ENCODE results near the gene UNC5A.

UNC5A gene

GRCh38 chr5:176881816-176882566, 71.6 kb downstream of the UNC5A start:
- no peak for DNase-seq

DNA sequence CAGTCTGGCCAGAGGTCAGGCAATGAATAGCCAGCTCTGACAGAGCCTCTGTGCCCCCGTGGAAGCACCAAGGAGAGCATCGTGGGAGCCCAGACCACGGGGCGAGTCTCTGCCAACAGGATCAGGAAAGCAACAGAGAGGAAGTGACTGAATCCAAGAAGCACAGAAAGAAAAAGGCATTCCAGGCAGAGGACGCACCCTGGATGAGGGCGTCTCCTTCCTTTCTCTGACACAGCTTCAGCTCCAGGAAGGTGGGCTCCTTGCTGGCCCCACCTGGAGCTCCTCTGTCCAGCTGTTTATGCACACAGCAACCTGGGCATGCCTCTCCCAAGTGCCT, 72.2 kb downstream of the UNC5A start:
- no peak for DNase-seq

DNA sequence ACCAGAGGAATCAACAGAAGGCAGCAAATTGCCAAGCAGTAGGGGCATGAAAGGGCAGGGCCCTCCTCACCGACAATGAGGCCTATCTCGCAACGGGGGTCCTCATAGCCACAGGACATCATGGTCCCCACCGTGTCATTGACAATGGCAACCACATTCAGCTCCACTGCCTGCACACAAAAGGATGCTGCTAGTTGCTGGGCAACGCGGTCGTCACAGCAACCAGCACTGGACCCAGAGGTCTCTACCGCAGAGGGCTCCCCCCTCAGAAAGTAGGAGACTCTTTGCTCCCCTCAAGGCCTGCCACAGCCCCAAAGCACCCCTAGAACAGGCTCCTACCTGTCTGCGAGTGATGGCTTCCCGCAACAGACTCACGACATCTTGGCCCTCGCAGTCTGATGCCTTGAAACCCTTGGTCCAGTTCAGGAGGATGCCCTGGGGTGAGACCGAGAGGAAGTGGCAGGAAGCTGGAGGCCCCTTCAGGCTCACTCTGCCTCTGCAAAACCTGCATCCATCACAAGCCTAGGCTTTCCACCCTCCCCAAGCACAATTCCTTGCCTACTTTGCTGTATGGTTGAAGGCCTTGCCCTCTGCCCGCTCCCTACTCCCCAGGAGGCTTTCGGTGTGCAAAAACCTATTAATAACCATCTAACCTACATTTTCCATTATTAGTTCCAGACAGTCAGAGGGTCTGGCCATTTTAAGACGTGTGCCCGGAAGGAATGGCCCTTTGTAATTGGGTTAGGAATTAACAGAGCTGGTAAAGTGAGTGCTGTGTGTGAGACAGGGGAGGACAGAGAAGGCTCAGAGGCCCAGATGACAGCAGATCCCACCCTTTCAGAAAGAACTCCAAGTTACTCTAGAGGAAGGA, 73.6 kb downstream of the UNC5A start:
- DNase-seq = no peak

- no peak for DNase-seq
Measured at GRCh38 chr5:176884571-176884890, 74.2 kb downstream of the UNC5A start.

DNA sequence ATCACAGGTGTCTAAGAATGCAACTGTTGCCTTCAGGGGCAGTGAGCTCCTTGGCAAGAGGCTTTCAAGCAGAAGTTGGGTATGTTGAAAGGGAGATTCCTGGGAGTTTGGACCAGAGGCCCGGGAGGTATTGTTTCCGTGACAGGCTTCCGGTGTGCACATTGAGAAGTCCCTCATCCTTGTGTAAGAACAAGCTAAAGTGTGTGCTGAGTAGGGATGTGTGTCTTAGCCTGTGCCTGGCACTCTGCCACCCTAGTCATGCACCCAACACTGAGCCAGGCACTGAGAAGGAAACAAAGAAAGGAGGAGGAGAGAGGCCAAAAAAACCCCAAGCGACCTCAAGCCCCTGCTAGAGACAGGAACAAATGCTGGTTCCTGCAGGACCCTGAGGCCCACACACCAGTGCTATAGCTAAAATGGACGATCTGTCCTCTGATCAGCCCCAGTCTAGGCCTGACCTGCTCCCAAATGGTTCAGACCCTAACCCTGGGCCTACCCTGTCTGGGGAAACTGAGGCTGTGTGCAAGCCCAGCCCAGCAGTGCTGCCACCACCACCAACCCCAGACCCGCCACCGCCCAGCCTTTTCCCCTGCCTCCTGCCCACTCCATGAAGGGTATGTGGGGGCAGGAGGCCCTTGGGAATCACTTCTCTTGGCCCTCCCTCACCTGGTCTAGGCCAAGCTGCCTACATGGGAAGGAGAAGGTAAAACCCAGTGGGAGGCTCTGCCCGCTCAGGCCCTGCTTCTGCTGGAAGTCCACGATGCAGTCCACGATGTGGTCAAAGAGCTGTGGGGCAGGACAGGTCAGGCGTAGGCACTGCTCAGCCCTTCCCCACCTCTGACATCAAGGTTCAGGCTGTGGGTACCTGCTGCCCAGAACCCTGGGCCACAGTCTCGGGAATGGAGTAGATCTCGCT, 76.2 kb downstream of the UNC5A start:
- no peak for DNase-seq

GRCh38 chr5:176887252-176887849, 77.0 kb downstream of the UNC5A start:
- no peak for DNase-seq

DNA sequence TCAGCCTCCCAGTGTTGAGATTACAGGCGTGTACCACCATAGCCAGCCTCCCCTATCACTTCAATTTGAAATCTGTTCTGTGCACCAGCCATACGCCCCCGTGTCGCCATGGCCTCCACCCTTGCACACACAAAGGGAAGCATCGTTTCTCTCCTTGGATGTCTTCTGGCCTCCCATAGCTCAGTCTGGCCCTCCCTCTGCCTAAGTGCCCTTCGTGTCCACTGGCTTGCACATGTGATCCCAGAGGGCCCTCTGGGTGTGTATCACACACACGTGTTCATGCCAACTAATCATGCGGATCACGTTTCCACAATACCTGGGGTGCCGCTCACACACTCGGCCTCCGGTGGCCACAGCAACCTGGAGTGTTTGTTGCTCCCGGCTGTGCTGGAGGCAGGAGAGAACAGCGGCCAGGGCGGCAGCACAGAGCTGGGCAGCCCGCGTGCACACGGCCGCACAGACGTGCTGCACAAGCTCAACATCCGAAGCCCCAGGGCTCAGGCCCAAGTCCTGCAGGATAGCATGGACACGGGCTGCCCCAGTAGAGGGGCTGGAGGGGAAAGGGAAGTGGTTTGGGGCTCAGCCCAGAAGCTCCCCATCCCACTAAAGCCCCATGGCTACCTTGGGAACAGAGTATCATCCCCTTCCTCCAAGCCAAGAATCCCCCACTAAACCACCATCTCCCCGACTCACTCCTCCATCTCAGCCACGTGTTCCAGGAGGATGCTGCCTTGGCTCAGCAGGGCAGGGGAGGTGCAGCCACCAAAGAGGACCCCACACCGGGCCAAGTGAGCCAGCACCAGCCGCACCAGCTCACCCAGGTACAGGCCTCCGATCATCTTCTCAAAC, 77.9 kb downstream of the UNC5A start:
- no peak for DNase-seq

GRCh38 chr5:176888865-176889165, 78.5 kb downstream of the UNC5A start:
- no peak for DNase-seq

DNA sequence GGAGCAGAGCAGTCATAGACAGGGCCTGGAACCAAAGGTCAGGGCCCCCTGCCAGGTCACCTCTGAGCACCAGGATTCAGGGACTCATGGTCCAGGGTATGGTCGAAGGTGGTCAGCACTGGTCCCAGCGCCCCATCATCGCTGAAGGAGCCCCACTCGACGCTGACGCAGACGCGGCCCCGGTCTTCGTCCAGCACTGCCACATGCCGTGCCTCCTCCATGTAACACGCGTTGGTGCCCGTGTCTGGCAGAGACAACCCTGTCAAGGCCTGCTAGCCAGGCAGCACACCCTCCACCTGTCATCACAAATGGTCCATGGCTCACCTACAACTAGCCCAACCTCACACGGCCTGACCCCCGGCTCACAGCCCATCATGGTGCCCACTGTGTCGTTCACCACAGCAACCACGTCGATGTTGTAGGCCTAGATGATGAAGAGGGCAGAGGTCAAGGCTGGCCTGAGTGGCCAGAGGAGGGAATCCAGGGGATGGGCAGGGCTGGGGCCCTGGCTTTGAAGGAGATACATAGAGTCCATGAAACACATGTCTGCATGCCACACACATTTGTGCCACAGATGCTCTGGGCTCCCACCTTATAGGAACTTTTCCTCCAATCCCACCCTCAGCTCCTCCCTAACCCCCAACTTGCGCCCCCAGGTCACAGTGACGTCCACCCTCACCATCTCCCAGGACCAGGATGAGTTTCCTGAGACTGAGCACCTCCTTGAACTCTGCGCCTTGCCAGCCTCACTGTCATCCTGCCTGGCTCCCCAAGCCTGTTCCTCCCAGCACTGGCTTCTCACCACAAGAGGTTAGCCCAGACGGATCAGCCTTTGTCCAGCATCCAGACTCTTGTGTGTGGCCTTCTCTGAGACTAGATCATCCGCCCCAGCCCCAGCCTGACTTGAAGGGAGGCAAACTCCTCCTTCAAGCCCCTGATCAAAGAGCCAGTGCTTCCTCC, 79.2 kb downstream of the UNC5A start:
- no peak for DNase-seq

- DNase-seq = no peak
Measured at GRCh38 chr5:176890455-176891330, 80.3 kb downstream of the UNC5A start.

GRCh38 chr5:176891331-176891958, 81.1 kb downstream of the UNC5A start:
- DNase-seq = no peak

DNA sequence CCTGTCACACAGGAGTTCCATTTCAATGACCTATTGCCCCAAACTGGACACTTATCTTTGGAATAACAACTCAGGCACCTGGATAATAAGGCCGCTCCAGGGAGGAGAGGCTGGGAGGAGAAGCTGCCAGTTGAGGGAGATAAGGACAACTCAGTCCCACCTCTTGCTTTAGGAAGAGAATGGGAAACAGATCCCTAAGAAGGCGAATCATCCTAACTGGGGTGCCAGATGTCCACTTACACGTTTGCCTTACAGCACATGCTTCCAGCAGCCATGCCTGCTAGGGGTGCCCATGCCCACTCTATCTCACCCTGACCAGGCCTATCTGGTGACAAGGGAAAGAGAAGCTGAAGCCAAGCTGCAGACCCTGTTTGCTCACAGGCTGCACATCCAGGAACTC, 82.3 kb downstream of the UNC5A start:
- DNase-seq = no peak

DNA sequence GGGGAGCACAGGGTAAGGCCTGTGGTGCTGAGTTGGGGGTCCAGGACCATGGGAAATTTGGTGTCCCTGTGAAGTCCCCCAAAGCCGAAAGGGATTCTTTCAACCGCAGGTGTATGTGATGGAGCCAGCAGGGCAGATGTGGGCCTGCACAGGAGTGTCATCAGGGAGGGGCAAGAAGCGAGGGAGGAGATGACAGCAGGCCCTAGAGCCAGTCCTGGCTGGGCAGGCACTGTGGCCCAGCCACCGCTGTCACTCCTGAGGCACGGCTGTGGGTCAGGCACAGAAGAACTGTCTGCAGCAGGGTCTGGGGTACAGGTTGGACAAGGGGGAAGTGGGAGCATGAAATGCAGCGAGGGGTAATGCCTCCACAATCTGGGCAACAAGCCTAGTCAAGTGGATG, 83.9 kb downstream of the UNC5A start:
- DNase-seq = no peak

GRCh38 chr5:176895831-176896230, 85.5 kb downstream of the UNC5A start:
- no peak for DNase-seq

- DNase-seq = no peak
Measured at GRCh38 chr5:176897263-176897662, 86.9 kb downstream of the UNC5A start.

DNA sequence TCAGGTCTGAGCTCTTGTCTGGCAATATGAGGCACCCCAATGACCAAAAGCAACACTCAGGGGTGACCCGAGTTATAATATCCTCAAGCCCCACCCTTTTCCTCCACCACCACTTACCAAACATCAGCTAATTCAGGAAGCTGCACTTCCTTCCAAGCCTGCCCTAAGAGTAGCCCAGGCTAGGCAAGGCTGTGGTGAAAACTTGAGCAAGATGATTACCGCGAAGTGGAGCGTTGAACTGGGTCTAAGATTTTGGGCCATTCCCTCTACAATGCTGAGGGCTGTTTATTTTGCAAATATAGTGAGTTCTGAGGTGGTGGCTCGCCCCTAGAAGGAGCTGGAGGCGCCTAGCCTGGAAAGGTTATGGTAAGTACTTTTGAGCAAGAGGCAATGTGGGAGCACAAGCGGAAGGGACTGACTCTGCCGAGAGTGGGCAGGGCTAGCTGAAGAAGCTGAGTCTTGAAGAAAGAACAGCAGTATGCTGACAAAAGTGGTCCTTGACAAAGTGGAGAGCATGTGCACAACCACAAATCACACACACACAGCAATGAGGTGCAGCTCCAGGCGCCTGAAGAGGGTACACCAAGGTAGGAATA, 89.0 kb downstream of the UNC5A start, which contains the start of gene HK3:
Gene HK3, minus strand, starts transcription at position 51 of the 596 bp plus-strand sequence. CDS start 3,187 bp downstream, outside the sequence.
- no peak for DNase-seq

DNA sequence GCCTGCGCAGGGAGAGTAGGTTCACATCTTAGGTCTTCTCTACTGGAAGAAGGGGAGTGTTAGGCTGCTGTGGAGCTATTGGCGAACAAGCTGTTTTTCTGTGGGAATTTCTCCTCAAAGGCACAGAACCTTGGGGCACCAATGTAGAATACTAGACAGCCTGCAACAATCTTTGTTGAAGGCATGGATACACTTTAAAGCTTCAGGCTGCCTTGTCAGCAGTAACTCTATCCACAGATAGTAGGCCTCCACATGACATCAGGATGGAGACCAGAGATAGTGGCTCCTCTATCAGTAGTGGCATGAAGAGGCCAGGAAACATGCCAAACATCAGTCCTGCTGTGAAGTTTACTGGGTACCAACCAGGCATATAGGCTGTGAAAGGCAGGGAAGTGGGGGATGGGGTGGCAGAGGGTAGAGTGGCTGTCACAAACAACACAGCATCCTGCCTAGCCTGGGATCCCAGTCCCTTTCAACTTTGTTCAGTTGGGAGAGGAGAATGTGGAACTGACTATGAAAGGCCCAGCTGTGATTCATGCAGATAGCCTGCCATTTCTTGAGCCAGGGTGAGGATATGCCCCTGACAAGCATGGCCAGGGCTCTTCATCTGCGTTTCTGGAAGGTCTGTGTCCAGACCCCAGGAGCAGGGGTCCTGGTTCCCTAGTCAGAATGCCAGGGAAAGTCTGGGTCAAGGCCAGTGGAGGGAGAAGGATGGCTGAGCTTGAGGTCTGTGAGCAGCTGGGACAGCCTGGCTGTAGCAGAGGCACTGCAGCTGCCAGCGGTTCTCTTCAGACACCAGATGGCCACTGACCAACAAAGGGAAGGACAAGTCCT, 89.8 kb downstream of the UNC5A start:
- no peak for DNase-seq

DNA sequence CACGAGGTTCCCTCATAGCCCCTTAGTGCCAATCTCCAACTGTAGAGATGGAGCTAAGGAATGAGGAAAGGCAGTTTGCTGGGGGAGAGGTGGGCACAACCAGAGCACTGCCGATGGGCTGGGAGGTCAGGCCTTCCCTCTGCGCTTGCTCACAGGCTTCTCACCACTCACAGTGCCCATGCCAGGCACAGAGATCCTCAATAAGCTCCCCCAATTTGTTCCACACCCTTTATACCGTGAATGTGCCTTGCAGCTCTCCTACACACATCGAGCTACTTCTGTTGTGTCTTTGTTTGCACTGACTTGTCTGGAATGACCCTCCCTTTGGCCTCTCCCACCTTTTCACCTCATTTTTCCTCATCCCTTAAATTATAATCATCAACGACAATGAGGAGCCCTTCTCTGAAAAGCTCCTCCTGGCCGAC, 90.4 kb downstream of the UNC5A start:
- no peak for DNase-seq
